Natural killer cell (primary cell): Measurements from ENCODE around the gene RBM47. TPM values are rescaled to one million over a fixed set of nuclear protein-coding genes. Genes with fewer than 3 reads are reported as not detected.

Experiments
- ATAC-seq, 3 donors: fragments of 150-1000 bp in 2 of 3; fragments of 200-7000 bp in 1 of 3; cut with Tn5 transposase; 1 replicate in 1 of 3; 2 replicates in 2 of 3; pipeline ENCODE4 v1.10.0; 2021; ENCODE audit warnings: mild to moderate bottlenecking in 2 of 3, moderate library complexity in 2 of 3
- DNase-seq, 2 donors: peaks; one replicate each; pipeline versions ENCODE4 v3.0.0 to v3.0.0-alpha.2; 2013 to 2021; ENCODE audit warnings: mixed read lengths in 1 of 2
- H3K27ac ChIP-seq: one replicate; pipeline ENCODE4 v1.5.1; 2013; ENCODE audit warnings: mild to moderate bottlenecking, low read length
- H3K27me3 ChIP-seq: one replicate; pipeline ENCODE4 v1.6.1; 2013; ENCODE audit warnings: low read length; ENCODE audit not compliant: control insufficient read depth, insufficient read depth
- H3K36me3 ChIP-seq: one replicate; pipeline ENCODE4 v1.6.1; 2013; ENCODE audit warnings: low read length; ENCODE audit not compliant: control insufficient read depth, insufficient read depth
- H3K4me1 ChIP-seq: one replicate; pipeline ENCODE4 v1.6.1; 2013; ENCODE audit warnings: low read length; ENCODE audit not compliant: control insufficient read depth, insufficient read depth
- H3K4me3 ChIP-seq: one replicate; pipeline ENCODE4 v1.5.1; 2013; ENCODE audit warnings: low read length
- H3K9me3 ChIP-seq: one replicate; pipeline ENCODE4 v1.6.1; 2013; ENCODE audit warnings: low read length; ENCODE audit not compliant: control insufficient read depth, insufficient read depth
- H3K27ac Mint-ChIP-seq, 2 donors: one replicate each; pipeline ENCODE4 v1.8.0; 2022; ENCODE audit warnings: mild to moderate bottlenecking in 2 of 2, mixed read lengths in 2 of 2, moderate library complexity in 1 of 2
- H3K27me3 Mint-ChIP-seq, 2 donors: one replicate each; pipeline ENCODE4 v1.8.0; 2022; ENCODE audit warnings: low read depth in 2 of 2, mixed read lengths in 2 of 2
- H3K36me3 Mint-ChIP-seq: one replicate; pipeline ENCODE4 v1.8.0; 2022; ENCODE audit warnings: mixed read lengths
- H3K4me1 Mint-ChIP-seq, 2 donors: one replicate each; pipeline ENCODE4 v1.8.0; 2022; ENCODE audit warnings: mixed read lengths in 2 of 2
- H3K4me3 Mint-ChIP-seq: one replicate; pipeline ENCODE4 v1.8.0; 2022; ENCODE audit warnings: mild to moderate bottlenecking, moderate library complexity, mixed read lengths
- H3K9me3 Mint-ChIP-seq, 2 donors: one replicate each; pipeline ENCODE4 v1.8.0; 2022; ENCODE audit warnings: mixed read lengths in 2 of 2
- CTCF ChIP-seq: fragments of 200-600 bp; IDR thresholded peaks from one replicate; pipeline ENCODE4 v1.8.0; 2022; ENCODE audit warnings: antibody characterized with exemption
- WGBS: methylation state at CpG from one replicate; pipeline ENCODE4 v1.1.7; 2013; ENCODE audit warnings: missing lambda C conversion rate; ENCODE audit not compliant: insufficient coverage; 5-methylcytosine and 5-hydroxymethylcytosine counted together
- intact Hi-C: fragments of 100-400 bp; cut with micrococcal nuclease; formaldehyde crosslinking; loops from one replicate; pipeline ENCODE4 v1.14.2; 2022
- total RNA-seq, 4 donors: library from RNA; stranded (reverse); fragments of 120-200 nt in 1 of 4; gene quantifications; one replicate each; pipeline versions ENCODE4 v1.2.3 to v1.2.4, GENCODE V29; 2013 to 2022

The RBM47 gene
- total RNA-seq, 3 donors from 2014 or later (not counting 1 experiment from before 2014, with no cell fraction given), result 2.0 to 7.7 (median 3.9) TPM

- DNase-seq (no peak), ATAC-seq (no peak)
- H3K27me3 Mint-ChIP-seq, result no peaks in the 10 kb centered on the region
- Histone ChIP-seq H3K4me3 (no peak overlapping the region), H3K4me1 (no peaks in the 10 kb centered on the region), H3K27ac (no peak overlapping the region), H3K27me3 (no peaks in the 10 kb centered on the region), H3K9me3 (no peaks in the 10 kb centered on the region), H3K36me3 (no peaks in the 10 kb centered on the region)
- 97% methylated on average over 2 of the region's 2 CpGs for WGBS
- intact Hi-C loops, result no loop called here
- H3K27ac Mint-ChIP-seq, result no peak overlapping the region
- H3K9me3 Mint-ChIP-seq, result no peaks in the 10 kb centered on the region
- no peak overlapping the region for H3K4me3 Mint-ChIP-seq
- no peak for TF ChIP-seq CTCF
- H3K4me1 Mint-ChIP-seq, result no peaks in the 10 kb centered on the region
- no peaks in the 10 kb centered on the region for H3K36me3 Mint-ChIP-seq
Observed at GRCh38 chr4:40651280-40651679, 21.6 kb upstream of the RBM47 start.

GRCh38 chr4:40649321-40649720, 19.7 kb upstream of the RBM47 start:
- DNase-seq (no peak), ATAC-seq (no peak)
- Mint-ChIP-seq H3K4me3 (no peak overlapping the region), H3K9me3 (no peaks in the 10 kb centered on the region), H3K36me3 (no peaks in the 10 kb centered on the region), H3K27ac (no peak overlapping the region), H3K4me1 (no peaks in the 10 kb centered on the region), H3K27me3 (no peaks in the 10 kb centered on the region)
- Histone ChIP-seq H3K27me3 (no peaks in the 10 kb centered on the region), H3K36me3 (no peaks in the 10 kb centered on the region), H3K4me1 (no peaks in the 10 kb centered on the region), H3K4me3 (no peak overlapping the region), H3K9me3 (no peaks in the 10 kb centered on the region), H3K27ac (no peak overlapping the region)
- 84% methylated on average over 3 of the region's 6 CpGs for WGBS
- no peak for TF ChIP-seq CTCF
- intact Hi-C loops, result no loop called here

GRCh38 chr4:40648742-40649281, 19.1 kb upstream of the RBM47 start:
- Histone ChIP-seq H3K9me3 (no peaks in the 10 kb centered on the region), H3K27me3 (no peaks in the 10 kb centered on the region), H3K27ac (no peak overlapping the region), H3K36me3 (no peaks in the 10 kb centered on the region), H3K4me3 (no peak overlapping the region), H3K4me1 (no peaks in the 10 kb centered on the region)
- H3K4me3 Mint-ChIP-seq, result no peak overlapping the region
- no peaks in the 10 kb centered on the region for H3K4me1 Mint-ChIP-seq
- 85% methylated on average over 8 of the region's 9 CpGs for WGBS
- ATAC-seq (no peak), DNase-seq (no peak)
- H3K27me3 Mint-ChIP-seq, result peaks cover 0 to under 1% of the 10 kb centered on the region in 2 donors
- H3K9me3 Mint-ChIP-seq, result no peaks in the 10 kb centered on the region
- intact Hi-C loops, result no loop called here
- H3K27ac Mint-ChIP-seq, result no peak overlapping the region
- H3K36me3 Mint-ChIP-seq, result no peaks in the 10 kb centered on the region
- TF ChIP-seq CTCF, result no peak

- DNase-seq (no peak), ATAC-seq (no peak)
Observed at GRCh38 chr4:40648131-40648530, 18.5 kb upstream of the RBM47 start.

More at GRCh38 chr4:40648131-40648530, 18.5 kb upstream of the RBM47 start:
- Mint-ChIP-seq H3K27me3 (peaks cover 0 to 3% of the 10 kb centered on the region in 2 donors), H3K4me3 (no peak overlapping the region), H3K9me3 (no peaks in the 10 kb centered on the region), H3K4me1 (no peaks in the 10 kb centered on the region), H3K27ac (no peak overlapping the region), H3K36me3 (no peaks in the 10 kb centered on the region)
- Histone ChIP-seq H3K4me3 (no peak overlapping the region), H3K27ac (no peak overlapping the region), H3K27me3 (no peaks in the 10 kb centered on the region), H3K9me3 (no peaks in the 10 kb centered on the region), H3K4me1 (no peaks in the 10 kb centered on the region), H3K36me3 (no peaks in the 10 kb centered on the region)
- intact Hi-C loops, result no loop called here
- TF ChIP-seq CTCF, result no peak
